Vagina (tissue), 2 donors: ENCODE data around the gene ACTN4.

Experiments
- POLR2A ChIP-seq, 2 donors: fragments of 450-650 bp; IDR thresholded peaks; one replicate each; pipeline ENCODE4 v1.6.1; 2017; ENCODE audit warnings: antibody characterized with exemption in 2 of 2, mild to moderate bottlenecking in 2 of 2, moderate library complexity in 2 of 2
- POLR2AphosphoS5 ChIP-seq, 2 donors: sonication (generic); formaldehyde crosslinking; IDR thresholded peaks; one replicate each; pipeline ENCODE4 v1.9.0; 2017; ENCODE audit warnings: antibody characterized with exemption in 2 of 2, mild to moderate bottlenecking in 2 of 2, low read depth in 1 of 2; ENCODE audit not compliant: insufficient read depth in 1 of 2
- TF ChIP-seq, protein P1 (sequence below), 3 experiments: fragments of 450-650 bp in 2 of 3; fragments of 200-600 bp in 1 of 3; sonication (generic) in 1 of 3; IDR thresholded peaks; one replicate each; pipeline ENCODE4 v1.5.1; 2017 to 2019; ENCODE audit warnings: antibody characterized with exemption in 3 of 3, mild to moderate bottlenecking in 2 of 3, moderate library complexity in 2 of 3

DNA sequence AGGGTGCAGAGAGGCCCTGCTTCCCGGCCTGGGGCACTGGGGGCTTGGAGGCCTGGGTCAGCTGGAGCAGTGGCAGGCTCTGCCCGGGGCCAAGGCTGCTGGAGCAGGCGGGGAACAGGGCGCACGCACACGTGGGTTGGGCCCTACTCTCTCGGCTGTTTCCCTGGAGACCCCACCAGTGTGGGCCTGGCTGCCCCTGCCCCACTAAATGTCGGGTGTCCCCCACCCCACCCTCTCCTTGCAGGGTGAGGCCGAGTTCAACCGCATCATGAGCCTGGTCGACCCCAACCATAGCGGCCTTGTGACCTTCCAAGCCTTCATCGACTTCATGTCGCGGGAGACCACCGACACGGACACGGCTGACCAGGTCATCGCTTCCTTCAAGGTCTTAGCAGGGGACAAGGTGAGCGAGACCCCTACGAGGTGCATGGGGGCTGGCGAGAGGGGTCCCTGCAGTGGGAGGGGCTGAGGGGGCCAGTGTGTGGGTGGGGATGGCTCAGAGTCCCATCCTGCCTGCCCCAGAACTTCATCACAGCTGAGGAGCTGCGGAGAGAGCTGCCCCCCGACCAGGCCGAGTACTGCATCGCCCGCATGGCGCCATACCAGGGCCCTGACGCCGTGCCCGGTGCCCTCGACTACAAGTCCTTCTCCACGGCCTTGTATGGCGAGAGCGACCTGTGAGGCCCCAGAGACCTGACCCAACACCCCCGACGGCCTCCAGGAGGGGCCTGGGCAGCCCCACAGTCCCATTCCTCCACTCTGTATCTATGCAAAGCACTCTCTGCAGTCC is 81.5 kb downstream of the ACTN4 start:
- no peak for TF ChIP-seq POLR2A (IDR thresholded peaks at IDR 0.05)
- TF ChIP-seq, protein P1, sequence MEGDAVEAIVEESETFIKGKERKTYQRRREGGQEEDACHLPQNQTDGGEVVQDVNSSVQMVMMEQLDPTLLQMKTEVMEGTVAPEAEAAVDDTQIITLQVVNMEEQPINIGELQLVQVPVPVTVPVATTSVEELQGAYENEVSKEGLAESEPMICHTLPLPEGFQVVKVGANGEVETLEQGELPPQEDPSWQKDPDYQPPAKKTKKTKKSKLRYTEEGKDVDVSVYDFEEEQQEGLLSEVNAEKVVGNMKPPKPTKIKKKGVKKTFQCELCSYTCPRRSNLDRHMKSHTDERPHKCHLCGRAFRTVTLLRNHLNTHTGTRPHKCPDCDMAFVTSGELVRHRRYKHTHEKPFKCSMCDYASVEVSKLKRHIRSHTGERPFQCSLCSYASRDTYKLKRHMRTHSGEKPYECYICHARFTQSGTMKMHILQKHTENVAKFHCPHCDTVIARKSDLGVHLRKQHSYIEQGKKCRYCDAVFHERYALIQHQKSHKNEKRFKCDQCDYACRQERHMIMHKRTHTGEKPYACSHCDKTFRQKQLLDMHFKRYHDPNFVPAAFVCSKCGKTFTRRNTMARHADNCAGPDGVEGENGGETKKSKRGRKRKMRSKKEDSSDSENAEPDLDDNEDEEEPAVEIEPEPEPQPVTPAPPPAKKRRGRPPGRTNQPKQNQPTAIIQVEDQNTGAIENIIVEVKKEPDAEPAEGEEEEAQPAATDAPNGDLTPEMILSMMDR (IDR thresholded peaks at IDR 0.05) = no peak
- TF ChIP-seq POLR2AphosphoS5 (IDR thresholded peaks at IDR 0.05; ENCODE audit: insufficient read depth in 1 of 2, low read depth in 1 of 2) = no peak
